GM18507 (cell line): ENCODE data around the gene PRG2.
"Not testable (repeated sequence)": the region's sequence is repeated elsewhere in the genome, so short reads cannot be mapped to it uniquely, and the experiment has no call there.

Experiments
- DNase-seq: peaks from one replicate; pipeline ENCODE4 v3.0.0; 2011; ENCODE audit warnings: low read depth; ENCODE audit not compliant: insufficient read length; ENCODE audit errors: extremely low spot score
- FAIRE-seq: peaks from 2 replicates; lab custom pipeline; 2011; peaks lifted over from hg19 to GRCh38; lab: Jason Lieb, UNC

The PRG2 gene

GRCh38 chr11:57354699-57355098 is 35.8 kb downstream of the PRG2 start:
- no peak for FAIRE-seq
- no peak for DNase-seq

- FAIRE-seq (no peak), DNase-seq (no peak)
Observed at GRCh38 chr11:57353852-57354251, 36.6 kb downstream of the PRG2 start.

DNA sequence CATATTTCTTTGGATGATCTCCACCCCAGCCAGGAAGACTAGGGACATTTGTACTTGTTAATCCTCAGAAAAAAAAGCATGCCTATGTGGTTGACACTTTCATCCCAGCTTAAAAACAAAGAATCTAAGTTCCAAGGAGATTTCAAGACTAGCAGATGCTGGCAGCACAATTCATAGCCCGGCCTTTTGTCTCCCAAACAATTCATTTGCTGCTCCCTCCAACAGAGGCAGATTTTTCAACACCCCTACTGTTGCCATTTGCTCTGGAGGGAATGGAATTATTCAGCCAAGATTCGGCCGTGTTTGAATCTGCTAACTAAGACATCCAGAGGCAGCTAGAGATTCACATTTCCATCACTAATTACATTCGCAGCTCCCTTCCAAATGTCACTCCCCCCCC is 37.0 kb downstream of the PRG2 start:
- no peak for FAIRE-seq

DNA sequence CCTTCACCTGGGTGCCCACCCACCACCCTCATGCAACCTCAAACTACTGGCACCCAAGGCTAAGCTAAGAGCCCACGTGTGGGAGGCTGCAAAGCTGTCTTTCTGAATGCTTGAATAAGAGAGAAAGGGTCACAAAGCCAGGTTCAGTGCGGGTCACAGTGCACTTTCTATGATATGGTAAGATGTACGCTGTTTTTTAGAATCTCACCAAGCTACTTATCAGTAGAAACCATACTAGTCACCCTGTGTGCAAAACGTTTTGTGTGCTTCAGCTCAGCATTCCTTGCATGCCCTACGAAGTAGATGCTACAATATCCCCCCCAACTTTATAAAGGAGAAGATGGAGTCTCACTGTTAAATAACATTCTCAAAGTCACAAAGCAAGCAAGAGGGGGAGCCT is 37.4 kb downstream of the PRG2 start:
- DNase-seq (no peak), FAIRE-seq (no peak)

More for the DNA sequence above, 37.0 kb downstream of the PRG2 start:
- no peak for DNase-seq

DNA sequence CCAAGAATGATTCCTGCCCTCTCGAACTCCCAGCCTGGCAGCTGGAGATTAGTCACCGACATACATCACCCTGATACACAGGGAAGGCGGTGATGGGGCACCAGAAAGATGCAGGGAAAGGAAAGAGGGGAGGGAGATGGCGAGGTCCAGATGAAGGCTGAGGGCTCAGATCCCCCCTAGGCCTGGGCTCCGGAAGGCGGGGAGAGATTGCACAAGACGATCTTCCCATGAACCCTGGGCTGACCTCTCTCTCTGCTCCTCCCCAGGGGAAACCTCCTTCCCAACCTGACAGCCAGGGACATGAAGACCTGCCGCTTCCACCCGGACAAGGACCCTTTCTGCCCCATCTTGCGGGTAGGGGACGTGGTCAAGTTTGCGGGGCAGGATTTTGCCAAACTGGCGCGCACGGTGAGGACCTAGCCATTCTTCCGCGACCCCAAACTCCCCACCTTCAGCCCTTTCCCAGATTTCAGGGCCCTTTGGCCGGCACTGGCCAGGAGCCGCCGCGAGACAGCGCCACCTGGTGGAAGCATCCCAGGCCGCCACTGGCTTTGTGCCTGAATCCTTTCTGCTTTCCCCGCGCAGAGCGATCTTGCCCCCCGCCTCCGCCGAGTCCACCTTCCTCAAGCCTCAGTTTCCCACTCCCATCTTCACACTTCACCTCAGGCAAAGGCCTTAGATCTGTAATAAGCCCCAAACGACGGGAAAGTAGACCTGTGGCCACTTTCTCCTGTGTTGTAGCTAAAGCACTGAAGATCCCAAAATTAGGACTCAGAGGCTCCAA is 40.8 kb downstream of the PRG2 start:
- peak; percentile 70 for FAIRE-seq
- DNase-seq: peak; percentile 50

- no peak for DNase-seq
Observed at GRCh38 chr11:57348636-57349313, 41.7 kb downstream of the PRG2 start.

DNA sequence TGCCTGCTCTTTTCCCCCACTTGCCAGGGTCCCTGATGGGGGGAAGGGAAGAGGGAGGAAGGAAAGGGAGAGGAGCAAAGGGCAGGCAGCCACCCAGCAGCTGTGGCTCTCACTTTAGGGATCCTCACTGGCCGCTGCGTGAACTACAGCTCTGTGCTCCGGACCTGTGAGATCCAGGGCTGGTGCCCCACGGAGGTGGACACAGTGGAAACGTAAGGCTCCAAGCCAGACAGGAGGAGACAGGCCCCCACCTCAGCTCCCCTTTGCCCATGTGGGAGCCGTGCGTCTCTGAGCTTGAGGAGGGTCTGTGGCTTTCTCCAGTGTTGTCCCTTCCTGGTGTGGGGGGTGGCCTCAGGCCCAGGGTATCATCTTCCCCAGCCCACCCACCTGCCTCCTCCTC is 42.4 kb downstream of the PRG2 start:
- DNase-seq (no peak), FAIRE-seq (no peak)

More at GRCh38 chr11:57348636-57349313, 41.7 kb downstream of the PRG2 start:
- no peak for FAIRE-seq

GRCh38 chr11:57347336-57347735 is 43.1 kb downstream of the PRG2 start:
- no peak for FAIRE-seq
- no peak for DNase-seq

- DNase-seq: peak; percentile 49
- peak; percentile 86 for FAIRE-seq
Observed at GRCh38 chr11:57345555-57346211, 44.8 kb downstream of the PRG2 start.

- DNase-seq (no peak), FAIRE-seq (no peak)
Observed at GRCh38 chr11:57344826-57345225, 45.6 kb downstream of the PRG2 start.

DNA sequence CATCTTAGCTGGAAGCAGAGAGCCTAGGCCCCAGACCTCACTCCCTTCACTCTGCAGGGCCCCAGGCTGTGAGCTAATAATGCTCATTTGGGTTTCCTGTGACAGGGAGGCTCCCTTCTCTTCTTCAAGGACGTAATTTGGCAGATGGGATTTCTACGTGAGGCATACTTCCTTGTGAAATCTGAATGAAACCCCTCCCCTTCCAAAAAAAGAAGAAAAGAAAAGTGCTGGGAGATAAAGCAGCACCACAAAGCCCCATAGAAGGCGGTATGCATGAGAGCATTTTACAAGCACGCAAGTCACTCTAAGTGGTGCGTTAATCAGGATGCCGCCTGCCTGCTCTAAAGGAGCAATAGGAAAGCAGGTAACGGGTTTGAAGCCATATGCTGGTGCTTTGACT is 46.6 kb downstream of the PRG2 start:
- no peak for DNase-seq
- no peak for FAIRE-seq

GRCh38 chr11:57342702-57343101 is 47.7 kb downstream of the PRG2 start:
- FAIRE-seq (no peak), DNase-seq (no peak)

- FAIRE-seq: no peak
- DNase-seq: no peak
Observed at GRCh38 chr11:57341250-57341808, 49.1 kb downstream of the PRG2 start.

GRCh38 chr11:57340039-57340615 is 50.3 kb downstream of the PRG2 start:
- FAIRE-seq: no peak
- no peak for DNase-seq

GRCh38 chr11:57339328-57339727 is 51.1 kb downstream of the PRG2 start:
- DNase-seq (no peak), FAIRE-seq (no peak)

DNA sequence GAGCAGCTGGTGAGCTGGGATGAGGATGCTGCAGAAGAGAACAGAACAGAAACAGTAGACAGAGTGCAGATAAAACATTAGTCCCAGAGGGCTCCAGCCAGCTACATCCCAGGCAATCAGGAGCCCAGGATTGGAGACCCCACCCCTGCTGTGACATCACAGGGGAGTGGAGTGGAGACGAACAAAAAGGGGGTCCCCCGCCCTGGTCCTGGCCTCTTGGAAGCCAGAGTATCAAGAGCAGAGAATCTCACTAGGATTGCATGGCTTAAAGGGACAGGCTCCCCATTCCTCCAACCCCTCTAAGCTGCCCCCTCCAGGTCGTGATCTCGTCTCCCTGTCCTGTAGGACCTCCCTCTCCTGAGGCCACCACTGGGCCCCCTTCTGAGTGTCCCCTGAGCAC is 52.3 kb downstream of the PRG2 start, which contains the start of gene P2RX3:
TSS of gene P2RX3 (plus strand) at position 211 of the 400 bp plus-strand sequence. CDS start 199 bp downstream, outside the sequence.
- DNase-seq (no peak), FAIRE-seq (no peak)

DNA sequence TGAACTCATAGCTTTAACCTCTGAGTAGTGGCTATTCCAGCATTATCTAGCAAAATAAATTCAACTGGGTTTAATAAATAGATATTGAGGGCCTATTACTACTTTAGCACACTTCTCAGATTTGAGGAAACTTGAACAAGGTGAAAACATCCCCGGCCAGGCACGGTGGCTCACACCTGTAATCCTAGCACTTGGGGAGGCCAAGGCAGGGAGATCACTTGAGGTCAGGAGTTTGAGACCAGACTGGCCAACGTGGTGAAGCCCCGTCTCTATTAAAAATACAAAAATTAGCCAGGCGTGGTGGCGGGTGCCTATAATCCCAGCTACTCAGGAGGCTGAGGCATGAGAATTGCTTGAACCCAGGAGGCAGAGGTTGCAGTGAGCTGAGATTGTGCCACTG is 53.6 kb downstream of the PRG2 start:
- FAIRE-seq, DNase-seq: not testable (repeated sequence)
